SK-N-SH treated with all-trans-retinoic acid at 6 μM for 48 hours (cell line): ENCODE results near the gene KRT76.

Experiments
- ARNTL ChIP-seq: fragments of 450-650 bp; formaldehyde crosslinking; IDR thresholded peaks from 2 replicates; pipeline ENCODE4 v1.5.0; 2020; ENCODE audit warnings: low read depth, mild to moderate bottlenecking, moderate library complexity, borderline replicate concordance
- PATZ1 ChIP-seq: fragments of 250-450 bp; sonication (Bioruptor Pico); IDR thresholded peaks from 2 replicates; pipeline ENCODE4 v1.8.0; 2020; ENCODE audit warnings: mild to moderate bottlenecking, moderate library complexity, borderline replicate concordance
- POU6F1 ChIP-seq: fragments of 250-450 bp; sonication (Bioruptor Pico); IDR thresholded peaks from 2 replicates; pipeline ENCODE4 v1.8.0; 2021; ENCODE audit warnings: low read depth, mild to moderate bottlenecking, moderate library complexity, borderline replicate concordance
- ZC3H10 ChIP-seq: fragments of 250-450 bp; sonication (Bioruptor Pico); IDR thresholded peaks from 2 replicates; pipeline ENCODE4 v1.5.1; 2021; ENCODE audit warnings: mild to moderate bottlenecking, moderate library complexity

- TF ChIP-seq ARNTL (CRISPR knock-in tag), result no peak
- TF ChIP-seq POU6F1 (CRISPR knock-in tag), result no peak
- no peak for TF ChIP-seq ZC3H10 (CRISPR knock-in tag)
- no peak for TF ChIP-seq PATZ1 (CRISPR knock-in tag)
Measured at GRCh38 chr12:52748578-52748977, 28.6 kb downstream of the KRT76 start.
